SK-N-SH (cell line): ENCODE measurements around the gene EME2.

Experiments
- MXI1 ChIP-seq: IDR thresholded peaks from 2 replicates; pipeline ENCODE4 v1.6.1; 2012; ENCODE audit warnings: mild to moderate bottlenecking, low read depth, low read length, improper control_type of control experiment
- POLR2AphosphoS5 ChIP-seq: IDR thresholded peaks from 2 replicates; pipeline ENCODE4 v1.6.1; 2012; ENCODE audit warnings: low read depth, low read length
- RAD21 ChIP-seq: IDR thresholded peaks from 2 replicates; pipeline ENCODE4 v1.6.1; 2012; ENCODE audit warnings: mild to moderate bottlenecking, low read length
- TAF1 ChIP-seq: IDR thresholded peaks from 2 replicates; pipeline ENCODE4 v1.6.1; 2012; ENCODE audit warnings: low read depth, mild to moderate bottlenecking, low read length, moderate library complexity, borderline replicate concordance
- TCF12 ChIP-seq: IDR thresholded peaks from 2 replicates; pipeline ENCODE4 v1.4.0; 2012
- TF ChIP-seq, protein P1 (sequence below): fragments of 200-600 bp; sonication (generic); IDR thresholded peaks from 2 replicates; pipeline ENCODE4 v1.6.1; 2017; ENCODE audit warnings: antibody characterized with exemption, mild to moderate bottlenecking, moderate library complexity
- TF ChIP-seq, protein P2 (sequence below): IDR thresholded peaks from 2 replicates; pipeline ENCODE4 v1.6.1; 2012; ENCODE audit warnings: mild to moderate bottlenecking, low read depth, low read length, moderate library complexity
- TF ChIP-seq, protein P3 (sequence below): IDR thresholded peaks from 2 replicates; pipeline ENCODE4 v1.4.0; 2012; ENCODE audit warnings: low read depth, borderline replicate concordance
- TF ChIP-seq, protein P4 (sequence below): fragments of 150-350 bp; IDR thresholded peaks from 2 replicates; pipeline ENCODE4 v1.6.1; 2017; ENCODE audit warnings: antibody characterized with exemption, low read length, low read depth, borderline replicate concordance

DNA sequence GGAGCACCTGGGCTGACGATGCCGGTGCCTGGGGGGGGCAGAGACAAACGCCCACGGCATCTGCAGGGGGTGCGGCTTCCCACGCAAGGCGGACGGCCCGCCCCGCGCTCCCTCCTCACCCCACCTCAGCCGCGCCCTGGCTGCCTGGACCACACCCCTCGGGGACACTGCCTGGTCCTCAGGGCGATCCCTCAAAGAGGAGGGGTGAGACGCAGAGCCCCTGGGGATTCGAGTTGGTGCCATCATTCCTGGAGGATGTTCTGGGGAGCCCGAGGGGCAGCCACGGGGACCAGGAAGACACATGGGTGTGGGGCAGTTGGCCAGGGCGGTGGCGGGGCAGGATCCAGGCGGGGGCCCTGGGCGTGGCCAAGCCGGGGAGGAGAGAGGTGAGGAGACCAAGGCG, 17.0 kb downstream of the EME2 start:
- TF ChIP-seq, protein P1, sequence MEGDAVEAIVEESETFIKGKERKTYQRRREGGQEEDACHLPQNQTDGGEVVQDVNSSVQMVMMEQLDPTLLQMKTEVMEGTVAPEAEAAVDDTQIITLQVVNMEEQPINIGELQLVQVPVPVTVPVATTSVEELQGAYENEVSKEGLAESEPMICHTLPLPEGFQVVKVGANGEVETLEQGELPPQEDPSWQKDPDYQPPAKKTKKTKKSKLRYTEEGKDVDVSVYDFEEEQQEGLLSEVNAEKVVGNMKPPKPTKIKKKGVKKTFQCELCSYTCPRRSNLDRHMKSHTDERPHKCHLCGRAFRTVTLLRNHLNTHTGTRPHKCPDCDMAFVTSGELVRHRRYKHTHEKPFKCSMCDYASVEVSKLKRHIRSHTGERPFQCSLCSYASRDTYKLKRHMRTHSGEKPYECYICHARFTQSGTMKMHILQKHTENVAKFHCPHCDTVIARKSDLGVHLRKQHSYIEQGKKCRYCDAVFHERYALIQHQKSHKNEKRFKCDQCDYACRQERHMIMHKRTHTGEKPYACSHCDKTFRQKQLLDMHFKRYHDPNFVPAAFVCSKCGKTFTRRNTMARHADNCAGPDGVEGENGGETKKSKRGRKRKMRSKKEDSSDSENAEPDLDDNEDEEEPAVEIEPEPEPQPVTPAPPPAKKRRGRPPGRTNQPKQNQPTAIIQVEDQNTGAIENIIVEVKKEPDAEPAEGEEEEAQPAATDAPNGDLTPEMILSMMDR = no peak
- TF ChIP-seq, protein P2, sequence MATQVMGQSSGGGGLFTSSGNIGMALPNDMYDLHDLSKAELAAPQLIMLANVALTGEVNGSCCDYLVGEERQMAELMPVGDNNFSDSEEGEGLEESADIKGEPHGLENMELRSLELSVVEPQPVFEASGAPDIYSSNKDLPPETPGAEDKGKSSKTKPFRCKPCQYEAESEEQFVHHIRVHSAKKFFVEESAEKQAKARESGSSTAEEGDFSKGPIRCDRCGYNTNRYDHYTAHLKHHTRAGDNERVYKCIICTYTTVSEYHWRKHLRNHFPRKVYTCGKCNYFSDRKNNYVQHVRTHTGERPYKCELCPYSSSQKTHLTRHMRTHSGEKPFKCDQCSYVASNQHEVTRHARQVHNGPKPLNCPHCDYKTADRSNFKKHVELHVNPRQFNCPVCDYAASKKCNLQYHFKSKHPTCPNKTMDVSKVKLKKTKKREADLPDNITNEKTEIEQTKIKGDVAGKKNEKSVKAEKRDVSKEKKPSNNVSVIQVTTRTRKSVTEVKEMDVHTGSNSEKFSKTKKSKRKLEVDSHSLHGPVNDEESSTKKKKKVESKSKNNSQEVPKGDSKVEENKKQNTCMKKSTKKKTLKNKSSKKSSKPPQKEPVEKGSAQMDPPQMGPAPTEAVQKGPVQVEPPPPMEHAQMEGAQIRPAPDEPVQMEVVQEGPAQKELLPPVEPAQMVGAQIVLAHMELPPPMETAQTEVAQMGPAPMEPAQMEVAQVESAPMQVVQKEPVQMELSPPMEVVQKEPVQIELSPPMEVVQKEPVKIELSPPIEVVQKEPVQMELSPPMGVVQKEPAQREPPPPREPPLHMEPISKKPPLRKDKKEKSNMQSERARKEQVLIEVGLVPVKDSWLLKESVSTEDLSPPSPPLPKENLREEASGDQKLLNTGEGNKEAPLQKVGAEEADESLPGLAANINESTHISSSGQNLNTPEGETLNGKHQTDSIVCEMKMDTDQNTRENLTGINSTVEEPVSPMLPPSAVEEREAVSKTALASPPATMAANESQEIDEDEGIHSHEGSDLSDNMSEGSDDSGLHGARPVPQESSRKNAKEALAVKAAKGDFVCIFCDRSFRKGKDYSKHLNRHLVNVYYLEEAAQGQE = no peak
- TF ChIP-seq POLR2AphosphoS5 = no peak
- TF ChIP-seq, protein P3, sequence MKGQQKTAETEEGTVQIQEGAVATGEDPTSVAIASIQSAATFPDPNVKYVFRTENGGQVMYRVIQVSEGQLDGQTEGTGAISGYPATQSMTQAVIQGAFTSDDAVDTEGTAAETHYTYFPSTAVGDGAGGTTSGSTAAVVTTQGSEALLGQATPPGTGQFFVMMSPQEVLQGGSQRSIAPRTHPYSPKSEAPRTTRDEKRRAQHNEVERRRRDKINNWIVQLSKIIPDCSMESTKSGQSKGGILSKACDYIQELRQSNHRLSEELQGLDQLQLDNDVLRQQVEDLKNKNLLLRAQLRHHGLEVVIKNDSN = no peak
- no peak for TF ChIP-seq MXI1
- no peak for TF ChIP-seq TAF1
- TF ChIP-seq TCF12 = no peak
- TF ChIP-seq, protein P4, sequence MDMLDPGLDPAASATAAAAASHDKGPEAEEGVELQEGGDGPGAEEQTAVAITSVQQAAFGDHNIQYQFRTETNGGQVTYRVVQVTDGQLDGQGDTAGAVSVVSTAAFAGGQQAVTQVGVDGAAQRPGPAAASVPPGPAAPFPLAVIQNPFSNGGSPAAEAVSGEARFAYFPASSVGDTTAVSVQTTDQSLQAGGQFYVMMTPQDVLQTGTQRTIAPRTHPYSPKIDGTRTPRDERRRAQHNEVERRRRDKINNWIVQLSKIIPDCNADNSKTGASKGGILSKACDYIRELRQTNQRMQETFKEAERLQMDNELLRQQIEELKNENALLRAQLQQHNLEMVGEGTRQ = no peak
- TF ChIP-seq RAD21 = no peak
